Smooth muscle cell (in vitro differentiated cells): ENCODE measurements around the gene GCSAML. TPM values are rescaled to one million over a fixed set of nuclear protein-coding genes. Genes with fewer than 3 reads are reported as not detected.
"Not testable (repeated sequence)": the region's sequence is repeated elsewhere in the genome, so short reads cannot be mapped to it uniquely, and the experiment has no call there.

ENCODE experiments used
- DNase-seq: peaks from one replicate; lab custom pipeline; 2025; ENCODE audit not compliant: unreplicated experiment; lab: John Stamatoyannopoulos, UW
- H2AFZ ChIP-seq: fragments of 200-600 bp; sonication (generic); 2 replicates; pipeline ENCODE4 v1.6.0; 2016; ENCODE audit warnings: antibody characterized with exemption, low read depth, mild to moderate bottlenecking
- H3F3A ChIP-seq: fragments of 200-600 bp; sonication (generic); 2 replicates; pipeline ENCODE4 v1.6.0; 2017; ENCODE audit warnings: antibody characterized with exemption, low read depth
- H3K27ac ChIP-seq: fragments of 200-600 bp; sonication (generic); 2 replicates; pipeline ENCODE4 v1.5.1; 2016; ENCODE audit warnings: low read depth, mild to moderate bottlenecking
- H3K27me3 ChIP-seq: fragments of 200-600 bp; sonication (generic); 2 replicates; pipeline ENCODE4 v1.6.1; 2016; ENCODE audit warnings: low read depth, mild to moderate bottlenecking
- H3K36me3 ChIP-seq: fragments of 200-600 bp; sonication (generic); 2 replicates; pipeline ENCODE4 v1.5.1; 2016; ENCODE audit warnings: low read depth
- H3K4me1 ChIP-seq: fragments of 200-600 bp; sonication (generic); 2 replicates; pipeline ENCODE4 v1.5.1; 2016; ENCODE audit warnings: low read depth
- H3K4me2 ChIP-seq: fragments of 200-600 bp; sonication (generic); 2 replicates; pipeline ENCODE4 v1.6.0; 2016; ENCODE audit warnings: mild to moderate bottlenecking
- H3K4me3 ChIP-seq: fragments of 200-600 bp; sonication (generic); 2 replicates; pipeline ENCODE4 v1.5.1; 2016; ENCODE audit warnings: mild to moderate bottlenecking
- H3K79me2 ChIP-seq: fragments of 200-600 bp; sonication (generic); 2 replicates; pipeline ENCODE4 v1.6.0; 2016; ENCODE audit warnings: low read depth, mild to moderate bottlenecking
- H3K9ac ChIP-seq: fragments of 200-600 bp; sonication (generic); 2 replicates; pipeline ENCODE4 v1.6.0; 2016; ENCODE audit warnings: low read depth
- H3K9me3 ChIP-seq: fragments of 200-600 bp; sonication (generic); replicated peaks from 2 replicates; pipeline ENCODE4 v1.5.1; 2016; ENCODE audit warnings: low read depth
- H4K20me1 ChIP-seq: fragments of 200-600 bp; sonication (generic); 2 replicates; pipeline ENCODE4 v1.6.0; 2016; ENCODE audit warnings: low read depth
- WGBS: methylation state at CpG from one replicate; pipeline ENCODE4 v1.1.7; 2016; ENCODE audit warnings: low lambda C conversion rate; 5-methylcytosine and 5-hydroxymethylcytosine counted together
- polyA plus RNA-seq: library from polyadenylated mRNA; unstranded; fragments of >200 nt; fragmentation: Nextera tagmentation; extraction: Ambion mirVana; gene quantifications from 2 replicates; pipeline ENCODE4 v1.2.1, GENCODE V29; 2016
- total RNA-seq: library from RNA; depleted of rRNA; stranded (reverse); fragments of >200 nt; gene quantifications from 2 replicates; pipeline ENCODE4 v1.2.3, GENCODE V29; 2014
- TF ChIP-seq, protein P1 (sequence below): fragments of 200-600 bp; sonication (generic); IDR thresholded peaks from 2 replicates; pipeline ENCODE4 v1.5.1; 2017; ENCODE audit warnings: borderline replicate concordance, mild to moderate bottlenecking, antibody characterized with exemption; ENCODE audit not compliant: insufficient read depth, poor library complexity, severe bottlenecking

Gene GCSAML
- total and polyA plus RNA-seq, 2 experiments from 2014 or later: not detected

DNA sequence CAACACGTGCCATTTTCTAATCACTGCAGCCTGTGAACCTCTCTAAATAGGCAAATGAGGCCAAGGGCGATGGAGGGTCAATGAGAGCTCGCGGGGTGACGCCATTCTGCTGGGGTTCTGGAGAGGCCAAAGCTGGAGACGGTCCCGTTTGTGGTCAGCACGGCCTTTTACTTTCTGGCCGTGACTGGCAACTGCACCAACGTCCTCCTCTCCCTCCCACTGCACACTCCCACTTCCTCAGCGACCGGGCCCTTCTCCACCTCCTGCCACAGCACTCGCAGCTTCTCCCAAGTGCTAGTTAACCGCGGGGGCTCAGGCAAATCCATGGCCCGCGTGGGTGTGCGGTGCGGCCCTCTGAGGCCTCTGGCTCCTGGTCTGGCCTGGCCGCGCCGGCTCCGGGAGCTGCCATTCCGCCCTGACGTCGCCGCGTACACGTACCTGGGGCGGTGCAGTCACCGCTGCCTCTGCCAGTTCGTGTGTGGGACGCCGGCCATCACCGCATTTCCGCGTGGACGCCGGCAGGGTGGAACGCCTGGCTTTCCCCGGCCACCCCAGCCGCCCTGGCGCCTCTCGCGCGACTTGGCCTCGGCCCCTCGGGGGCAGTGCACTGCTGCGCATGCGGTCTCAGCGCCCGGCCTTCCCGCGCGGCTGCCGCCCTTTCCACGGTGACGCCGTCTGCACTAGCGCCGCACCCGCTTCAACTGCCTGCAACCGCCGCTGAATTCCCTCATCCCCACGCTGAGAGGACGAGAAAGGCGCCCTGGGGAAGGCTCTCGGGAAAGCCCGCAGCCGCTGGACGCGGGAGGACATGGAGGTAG lies 30.9 kb upstream of the GCSAML start:
- DNase-seq: no peak
- WGBS: 96% methylated on average over 70 of the region's 72 CpGs
- H3K4me1 ChIP-seq: no peaks in the 10 kb centered on the region
- TF ChIP-seq, protein P1, sequence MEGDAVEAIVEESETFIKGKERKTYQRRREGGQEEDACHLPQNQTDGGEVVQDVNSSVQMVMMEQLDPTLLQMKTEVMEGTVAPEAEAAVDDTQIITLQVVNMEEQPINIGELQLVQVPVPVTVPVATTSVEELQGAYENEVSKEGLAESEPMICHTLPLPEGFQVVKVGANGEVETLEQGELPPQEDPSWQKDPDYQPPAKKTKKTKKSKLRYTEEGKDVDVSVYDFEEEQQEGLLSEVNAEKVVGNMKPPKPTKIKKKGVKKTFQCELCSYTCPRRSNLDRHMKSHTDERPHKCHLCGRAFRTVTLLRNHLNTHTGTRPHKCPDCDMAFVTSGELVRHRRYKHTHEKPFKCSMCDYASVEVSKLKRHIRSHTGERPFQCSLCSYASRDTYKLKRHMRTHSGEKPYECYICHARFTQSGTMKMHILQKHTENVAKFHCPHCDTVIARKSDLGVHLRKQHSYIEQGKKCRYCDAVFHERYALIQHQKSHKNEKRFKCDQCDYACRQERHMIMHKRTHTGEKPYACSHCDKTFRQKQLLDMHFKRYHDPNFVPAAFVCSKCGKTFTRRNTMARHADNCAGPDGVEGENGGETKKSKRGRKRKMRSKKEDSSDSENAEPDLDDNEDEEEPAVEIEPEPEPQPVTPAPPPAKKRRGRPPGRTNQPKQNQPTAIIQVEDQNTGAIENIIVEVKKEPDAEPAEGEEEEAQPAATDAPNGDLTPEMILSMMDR: no peak
- H2AFZ ChIP-seq: no peak overlapping the region
- no peak overlapping the region for H3K4me2 ChIP-seq
- H3K9ac ChIP-seq: no peak overlapping the region
- no peaks in the 10 kb centered on the region for H4K20me1 ChIP-seq
- H3K27me3 ChIP-seq: no peaks in the 10 kb centered on the region
- H3K36me3 ChIP-seq: no peaks in the 10 kb centered on the region
- H3K27ac ChIP-seq: no peak overlapping the region
- no peaks in the 10 kb centered on the region for H3K9me3 ChIP-seq
- H3K4me3 ChIP-seq: no peak overlapping the region
- H3F3A ChIP-seq: no peaks in the 10 kb centered on the region
- H3K79me2 ChIP-seq: no peaks in the 10 kb centered on the region

DNA sequence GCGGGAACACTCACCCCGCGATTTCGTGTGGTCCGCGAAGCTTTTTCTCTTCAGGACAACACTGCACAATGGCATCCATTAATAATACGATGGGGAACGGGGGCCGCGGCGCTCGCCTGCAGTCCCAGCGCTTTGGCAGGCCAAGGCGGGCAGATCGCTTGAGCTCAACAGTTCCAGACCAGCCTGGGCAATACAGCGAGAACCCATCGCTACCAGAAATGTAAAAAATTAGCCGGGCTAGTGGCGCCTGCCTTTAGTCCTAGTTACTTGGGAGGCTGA lies 30.4 kb upstream of the GCSAML start:
- DNase-seq: no peak
- Histone ChIP-seq H4K20me1 (no peaks in the 10 kb centered on the region), H3K79me2 (no peaks in the 10 kb centered on the region), H3K4me2 (no peak overlapping the region), H3K4me1 (no peaks in the 10 kb centered on the region), H3K27ac (no peak overlapping the region), H3K9me3 (no peaks in the 10 kb centered on the region), H3K9ac (no peak overlapping the region), H3K27me3 (no peaks in the 10 kb centered on the region), H3K4me3 (no peak overlapping the region), H3F3A (no peaks in the 10 kb centered on the region), H2AFZ (no peak overlapping the region), H3K36me3 (no peaks in the 10 kb centered on the region)
- 95% methylated on average over 19 of the region's 19 CpGs for WGBS
- TF ChIP-seq, protein P1: no peak

DNA sequence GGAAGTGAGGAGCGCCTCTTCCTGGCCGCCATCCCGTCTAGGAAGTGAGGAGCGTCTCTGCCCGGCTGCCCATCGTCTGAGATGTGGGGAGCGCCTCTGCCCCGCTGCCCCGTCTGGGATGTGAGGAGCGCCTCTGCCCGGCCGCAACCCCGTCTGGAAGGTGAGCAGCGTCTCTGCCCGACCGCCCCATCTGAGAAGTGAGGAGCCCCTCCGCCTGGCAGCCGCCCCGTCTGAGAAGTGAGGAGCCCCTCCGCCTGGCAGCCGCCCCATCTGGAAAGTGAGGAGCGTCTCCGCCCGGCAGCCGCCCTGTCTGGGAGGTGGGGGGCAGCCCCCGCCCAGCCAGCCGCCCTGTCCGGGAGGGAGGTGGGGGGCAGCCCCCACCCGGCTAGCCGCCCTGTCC lies 27.0 kb upstream of the GCSAML start:
- H3F3A ChIP-seq, H3K9me3 ChIP-seq, H3K79me2 ChIP-seq, H3K9ac ChIP-seq, H3K4me2 ChIP-seq, H3K36me3 ChIP-seq, H4K20me1 ChIP-seq, H3K4me3 ChIP-seq, H3K27me3 ChIP-seq, DNase-seq, H2AFZ ChIP-seq, H3K27ac ChIP-seq, H3K4me1 ChIP-seq: not testable (repeated sequence)
- WGBS: 90% methylated on average over 19 of the region's 30 CpGs

DNA sequence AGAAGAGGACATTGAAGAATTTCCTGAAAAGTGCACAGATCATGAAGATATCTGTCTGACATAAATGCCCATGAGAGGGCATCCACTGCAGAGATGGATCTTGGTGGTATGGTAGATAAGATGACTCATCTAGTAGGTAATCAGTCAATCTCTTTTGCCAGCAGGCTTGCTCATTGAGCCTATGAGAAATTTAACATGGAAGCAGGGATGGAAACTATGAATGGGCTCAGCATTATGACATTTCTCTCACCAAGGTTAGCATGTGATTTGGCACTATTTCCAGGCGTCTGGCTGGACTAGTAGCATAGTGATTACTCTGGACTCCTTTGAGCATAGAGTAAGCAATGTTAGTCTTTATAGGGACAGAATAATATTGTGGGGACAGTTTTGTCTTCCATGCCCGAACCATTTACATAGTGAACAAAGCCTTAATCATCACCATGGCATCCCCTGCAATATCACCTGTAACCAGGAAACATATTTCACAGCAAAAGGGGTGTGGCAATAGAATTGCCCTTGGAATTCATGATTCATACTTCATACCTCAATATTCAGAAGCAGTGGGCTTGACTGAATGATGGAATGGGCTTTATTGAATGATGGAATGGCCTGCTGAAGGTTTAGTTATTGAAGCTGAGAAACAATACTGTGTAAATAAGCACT lies 20.0 kb upstream of the GCSAML start:
- no peak overlapping the region for H3K4me2 ChIP-seq
- WGBS: 78% methylated on average over 2 of the region's 2 CpGs

More for the DNA sequence above, 20.0 kb upstream of the GCSAML start:
- peak overlapping the region; percentile 3 for H3K27ac ChIP-seq
- TF ChIP-seq, protein P1: no peak
- no peak for DNase-seq
- H3K36me3 ChIP-seq: no peaks in the 10 kb centered on the region
- no peaks in the 10 kb centered on the region for H3K79me2 ChIP-seq
- no peaks in the 10 kb centered on the region for H4K20me1 ChIP-seq
- no peak overlapping the region for H2AFZ ChIP-seq
- no peaks in the 10 kb centered on the region for H3K27me3 ChIP-seq
- H3K4me3 ChIP-seq: no peak overlapping the region
- no peak overlapping the region for H3K9ac ChIP-seq
- no peaks in the 10 kb centered on the region for H3F3A ChIP-seq
- H3K9me3 ChIP-seq: no peaks in the 10 kb centered on the region
- H3K4me1 ChIP-seq: no peaks in the 10 kb centered on the region
